Endodermal cell (in vitro differentiated cells): ENCODE data around the gene GJA1. TPM values are rescaled to one million over a fixed set of nuclear protein-coding genes. Genes with fewer than 3 reads are reported as not detected.

ENCODE experiments used
- DNase-seq: peaks from one replicate; pipeline ENCODE4 v3.0.0-alpha.2; 2017
- H3K27ac ChIP-seq: 2 replicates; pipeline ENCODE4 v1.5.1; 2013; ENCODE audit warnings: mild to moderate bottlenecking, low read depth, low read length, moderate library complexity
- H3K27me3 ChIP-seq: 2 replicates; pipeline ENCODE4 v1.6.1; 2013; ENCODE audit warnings: mild to moderate bottlenecking, low read length, moderate library complexity; ENCODE audit not compliant: insufficient read depth, control insufficient read depth, poor library complexity, severe bottlenecking
- H3K36me3 ChIP-seq: 2 replicates; pipeline ENCODE4 v1.7.0; 2013; ENCODE audit warnings: mild to moderate bottlenecking, low read length, moderate library complexity; ENCODE audit not compliant: control insufficient read depth, insufficient read depth
- H3K4me1 ChIP-seq: one replicate; pipeline ENCODE4 v1.7.0; 2013; ENCODE audit warnings: low read length; ENCODE audit not compliant: control insufficient read depth, insufficient read depth
- H3K4me3 ChIP-seq: 2 replicates; pipeline ENCODE4 v1.5.1; 2013; ENCODE audit warnings: mild to moderate bottlenecking, low read length, moderate library complexity
- H3K9ac ChIP-seq: 2 replicates; pipeline ENCODE4 v1.6.1; 2013; ENCODE audit warnings: mild to moderate bottlenecking, low read length, moderate library complexity; ENCODE audit not compliant: poor library complexity, severe bottlenecking; ENCODE audit errors: extremely low read depth
- H3K9me3 ChIP-seq: 2 replicates; pipeline ENCODE4 v1.6.1; 2013; ENCODE audit warnings: mild to moderate bottlenecking, low read length, moderate library complexity; ENCODE audit not compliant: control insufficient read depth
- H3K27ac Mint-ChIP-seq: 2 replicates; pipeline ENCODE4 v1.8.0; 2020; ENCODE audit warnings: mixed read lengths
- H3K27me3 Mint-ChIP-seq: 2 replicates; pipeline ENCODE4 v1.8.0; 2021; ENCODE audit warnings: mild to moderate bottlenecking, mixed read lengths; ENCODE audit not compliant: insufficient read depth
- H3K36me3 Mint-ChIP-seq: 2 replicates; pipeline ENCODE4 v1.8.0; 2020; ENCODE audit warnings: low read depth, mixed read lengths
- H3K4me1 Mint-ChIP-seq: 2 replicates; pipeline ENCODE4 v1.8.0; 2020; ENCODE audit warnings: mixed read lengths
- H3K4me3 Mint-ChIP-seq: 2 replicates; pipeline ENCODE4 v1.8.0; 2020; ENCODE audit warnings: mild to moderate bottlenecking, moderate library complexity, mixed read lengths
- H3K9me3 Mint-ChIP-seq: 2 replicates; pipeline ENCODE4 v1.8.0; 2020; ENCODE audit warnings: mild to moderate bottlenecking, mixed read lengths
- WGBS, 2 experiments: methylation state at CpG; one replicate each; pipeline versions ENCODE4 v1.1.5 to v1.1.7; 2013; ENCODE audit warnings: missing lambda C conversion rate in 2 of 2, mixed read lengths in 1 of 2; ENCODE audit not compliant: insufficient coverage in 1 of 2, insufficient read length in 1 of 2; 5-methylcytosine and 5-hydroxymethylcytosine counted together
- total RNA-seq, 2 donors: library from RNA; stranded (reverse); fragmentation: NEBNext Ultra II Directional in 1 of 2; extraction: Animal tissue kit (Norgen Biotek cat#: 25700) in 1 of 2; gene quantifications; 2 replicates in 1 of 2; 3 replicates in 1 of 2; pipeline ENCODE4 v1.2.1, GENCODE V29; 2021
- TF ChIP-seq, protein P1 (sequence below): fragments of 200-600 bp; sonication (generic); conservative IDR thresholded peaks from 2 replicates; pipeline ENCODE4 v1.5.0; 2021; ENCODE audit warnings: antibody characterized with exemption, mild to moderate bottlenecking

The GJA1 gene
- total RNA-seq, 2 donors from 2014 or later, result 706 to 1,121 TPM

DNA sequence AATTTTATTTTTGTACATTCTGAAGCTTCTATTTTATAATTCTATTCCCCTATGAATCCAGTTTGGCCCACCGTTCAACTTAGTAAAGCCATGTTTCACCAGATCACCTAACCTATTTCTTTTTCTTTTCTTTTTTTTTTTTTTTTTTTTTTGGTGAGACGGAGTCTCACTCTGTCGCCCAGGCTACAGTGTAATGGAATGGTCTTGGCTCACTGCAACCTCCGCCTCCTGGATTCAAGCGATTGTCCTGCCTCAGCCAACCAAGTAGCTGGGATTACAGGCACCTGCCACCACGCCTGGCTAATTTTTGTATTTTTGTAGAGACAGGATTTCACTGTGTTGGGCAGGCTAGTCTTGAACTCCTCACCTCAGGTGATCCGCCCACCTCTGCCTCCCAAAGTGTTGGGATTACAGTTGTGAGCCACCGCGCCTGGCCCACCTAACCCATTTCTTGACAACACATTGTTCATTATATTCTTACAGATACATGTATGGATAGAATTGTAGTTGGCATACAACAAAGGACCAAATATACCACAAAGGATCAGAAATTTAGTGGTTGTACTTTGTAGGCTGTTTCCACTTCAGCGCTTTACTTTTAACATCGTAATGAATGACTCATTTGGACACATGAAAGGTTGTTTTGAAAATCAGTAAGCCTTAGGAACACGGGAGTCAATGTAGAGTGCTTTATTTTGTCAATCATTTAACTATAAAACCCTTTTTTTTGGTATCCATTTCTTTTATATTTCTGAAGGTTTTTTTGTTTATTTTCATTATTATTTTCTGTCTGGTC is 63.2 kb downstream of the GJA1 start:
- no peak overlapping the region for H3K27ac ChIP-seq
- H3K4me3 ChIP-seq, result no peak overlapping the region
- Mint-ChIP-seq H3K27ac (no peak overlapping the region), H3K36me3 (peaks cover 5% of the 10 kb centered on the region), H3K27me3 (no peaks in the 10 kb centered on the region), H3K4me1 (peaks cover 31% of the 10 kb centered on the region), H3K9me3 (peaks cover 3% of the 10 kb centered on the region), H3K4me3 (no peak overlapping the region)
- H3K4me1 ChIP-seq, result no peaks in the 10 kb centered on the region
- no peaks in the 10 kb centered on the region for H3K27me3 ChIP-seq
- H3K36me3 ChIP-seq, result no peaks in the 10 kb centered on the region
- TF ChIP-seq, protein P1, sequence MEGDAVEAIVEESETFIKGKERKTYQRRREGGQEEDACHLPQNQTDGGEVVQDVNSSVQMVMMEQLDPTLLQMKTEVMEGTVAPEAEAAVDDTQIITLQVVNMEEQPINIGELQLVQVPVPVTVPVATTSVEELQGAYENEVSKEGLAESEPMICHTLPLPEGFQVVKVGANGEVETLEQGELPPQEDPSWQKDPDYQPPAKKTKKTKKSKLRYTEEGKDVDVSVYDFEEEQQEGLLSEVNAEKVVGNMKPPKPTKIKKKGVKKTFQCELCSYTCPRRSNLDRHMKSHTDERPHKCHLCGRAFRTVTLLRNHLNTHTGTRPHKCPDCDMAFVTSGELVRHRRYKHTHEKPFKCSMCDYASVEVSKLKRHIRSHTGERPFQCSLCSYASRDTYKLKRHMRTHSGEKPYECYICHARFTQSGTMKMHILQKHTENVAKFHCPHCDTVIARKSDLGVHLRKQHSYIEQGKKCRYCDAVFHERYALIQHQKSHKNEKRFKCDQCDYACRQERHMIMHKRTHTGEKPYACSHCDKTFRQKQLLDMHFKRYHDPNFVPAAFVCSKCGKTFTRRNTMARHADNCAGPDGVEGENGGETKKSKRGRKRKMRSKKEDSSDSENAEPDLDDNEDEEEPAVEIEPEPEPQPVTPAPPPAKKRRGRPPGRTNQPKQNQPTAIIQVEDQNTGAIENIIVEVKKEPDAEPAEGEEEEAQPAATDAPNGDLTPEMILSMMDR, result no peak
- no peaks in the 10 kb centered on the region for H3K9me3 ChIP-seq
- DNase-seq, result no peak
- no peak overlapping the region for H3K9ac ChIP-seq
- WGBS, 2 experiments, result 97 to 100% methylated on average over 5 to 8 of the region's 12 CpGs

Other genes with a start within 250 kb of the GJA1 start
- 10 to 100 TPM; 16.5 to 21.4 TPM for gene TBC1D32, start 101.2 kb upstream of the GJA1 start, total RNA-seq